ENCODE measurements around the gene MAGI1.

DNA sequence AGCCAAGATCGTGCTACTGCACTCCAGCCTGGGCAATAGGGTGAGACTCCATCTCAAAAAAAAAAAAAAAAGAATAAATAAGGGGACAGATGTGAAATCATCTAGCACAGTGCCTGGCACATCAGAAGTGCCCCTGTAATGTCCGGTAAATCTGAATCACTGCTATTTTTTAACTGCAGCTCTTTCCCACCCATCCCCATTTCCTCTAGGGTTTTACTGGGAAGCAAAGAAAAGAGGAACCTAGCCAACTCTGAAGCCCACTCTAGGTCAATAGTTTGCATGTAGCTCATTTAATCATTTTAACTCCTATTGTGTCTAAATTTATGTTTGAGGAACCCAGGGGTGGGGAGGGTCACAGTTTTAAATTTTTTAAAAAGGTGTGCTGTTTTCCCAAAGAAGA lies 26.0 kb downstream of the MAGI1 start:
- TF ChIP-seq, protein P1, sequence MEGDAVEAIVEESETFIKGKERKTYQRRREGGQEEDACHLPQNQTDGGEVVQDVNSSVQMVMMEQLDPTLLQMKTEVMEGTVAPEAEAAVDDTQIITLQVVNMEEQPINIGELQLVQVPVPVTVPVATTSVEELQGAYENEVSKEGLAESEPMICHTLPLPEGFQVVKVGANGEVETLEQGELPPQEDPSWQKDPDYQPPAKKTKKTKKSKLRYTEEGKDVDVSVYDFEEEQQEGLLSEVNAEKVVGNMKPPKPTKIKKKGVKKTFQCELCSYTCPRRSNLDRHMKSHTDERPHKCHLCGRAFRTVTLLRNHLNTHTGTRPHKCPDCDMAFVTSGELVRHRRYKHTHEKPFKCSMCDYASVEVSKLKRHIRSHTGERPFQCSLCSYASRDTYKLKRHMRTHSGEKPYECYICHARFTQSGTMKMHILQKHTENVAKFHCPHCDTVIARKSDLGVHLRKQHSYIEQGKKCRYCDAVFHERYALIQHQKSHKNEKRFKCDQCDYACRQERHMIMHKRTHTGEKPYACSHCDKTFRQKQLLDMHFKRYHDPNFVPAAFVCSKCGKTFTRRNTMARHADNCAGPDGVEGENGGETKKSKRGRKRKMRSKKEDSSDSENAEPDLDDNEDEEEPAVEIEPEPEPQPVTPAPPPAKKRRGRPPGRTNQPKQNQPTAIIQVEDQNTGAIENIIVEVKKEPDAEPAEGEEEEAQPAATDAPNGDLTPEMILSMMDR (IDR thresholded peaks at IDR 0.05), result no peak
- TF ChIP-seq POLR2AphosphoS5 (IDR thresholded peaks at IDR 0.05) (no peak), POLR2A (IDR thresholded peaks at IDR 0.05) (no peak)

Data from prostate gland (tissue), 2 donors.